Rectal smooth muscle tissue (tissue), 1 donor: ENCODE data around the gene IRS4.
A peak's percentile ranks its signal among the peaks of the same experiment; 100 is the strongest.

ENCODE experiments used
- H3K27ac ChIP-seq: one replicate; pipeline ENCODE4 v1.7.0; 2013; ENCODE audit warnings: low read depth, low read length, inconsistent platforms
- H3K27me3 ChIP-seq: one replicate; pipeline ENCODE4 v1.7.0; 2013; ENCODE audit warnings: low read length; ENCODE audit not compliant: control insufficient read depth, insufficient read depth
- H3K36me3 ChIP-seq: one replicate; pipeline ENCODE4 v1.7.0; 2013; ENCODE audit warnings: low read length; ENCODE audit not compliant: control insufficient read depth, insufficient read depth
- H3K4me1 ChIP-seq: one replicate; pipeline ENCODE4 v1.7.0; 2013; ENCODE audit warnings: low read length; ENCODE audit not compliant: control insufficient read depth, insufficient read depth
- H3K4me3 ChIP-seq: one replicate; pipeline ENCODE4 v1.7.0; 2013; ENCODE audit warnings: low read length
- H3K9ac ChIP-seq: one replicate; pipeline ENCODE4 v1.7.0; 2013; ENCODE audit warnings: low read length

IRS4 gene

DNA sequence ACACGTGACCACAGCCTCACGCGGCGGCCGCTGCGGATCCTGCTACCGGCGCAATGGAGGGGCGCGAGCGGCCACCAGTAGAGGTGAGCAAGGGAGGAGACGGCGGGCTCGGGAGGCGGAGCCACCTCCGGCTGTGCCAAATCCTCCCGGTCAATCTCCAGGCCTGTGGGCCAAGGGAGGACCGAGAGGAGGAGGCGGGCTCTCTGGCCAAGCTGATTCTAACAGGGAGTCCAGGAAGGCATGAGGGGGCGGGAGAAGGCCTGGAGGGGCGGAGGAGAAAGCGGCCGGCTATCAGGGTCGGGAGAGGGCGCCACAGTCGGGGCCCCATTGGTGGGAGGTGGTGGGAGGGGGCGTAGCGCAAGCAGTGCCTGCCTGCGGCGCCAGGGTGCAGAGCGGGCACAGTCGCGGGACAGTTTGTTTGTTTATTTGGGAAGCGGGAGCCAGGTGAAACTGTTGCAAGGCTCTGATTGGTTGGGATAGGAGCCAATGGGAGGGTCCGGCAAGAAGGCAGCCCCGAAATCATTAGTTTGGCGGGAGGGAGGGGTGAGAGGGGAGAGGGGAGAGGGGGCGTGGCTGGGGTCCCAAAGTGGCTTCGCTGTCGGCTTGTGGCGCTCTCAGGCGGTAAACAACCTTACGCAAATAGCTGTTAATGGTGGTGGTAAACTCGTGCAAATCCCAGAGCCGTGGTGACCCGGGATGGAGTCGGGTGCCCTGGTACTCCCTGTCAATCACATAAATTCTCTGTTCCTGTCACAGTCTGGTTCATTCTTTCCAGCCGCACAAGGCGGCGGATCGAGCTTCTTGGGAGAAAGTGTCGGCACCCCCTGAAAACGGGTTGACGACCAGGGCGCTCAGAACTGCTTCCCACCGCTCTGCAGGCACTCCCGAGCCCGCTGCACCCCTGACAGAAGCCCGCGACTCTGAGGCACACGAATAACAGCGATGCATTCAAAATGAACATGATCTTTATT, at the start of gene IRS4:
TSS of gene IRS4 (minus strand) at position 55 of the 971 bp plus-strand sequence.
- H3K36me3 ChIP-seq = no peaks in the 10 kb centered on the region
- no peak within 1 kb of the TSS for H3K27ac ChIP-seq
- H3K27me3 ChIP-seq = peaks cover 17% of the 10 kb centered on the region
- H3K4me1 ChIP-seq = no peaks in the 10 kb centered on the region
- H3K9ac ChIP-seq = no peak within 1 kb of the TSS
- peak within 1 kb of the TSS; percentile 38 for H3K4me3 ChIP-seq

DNA sequence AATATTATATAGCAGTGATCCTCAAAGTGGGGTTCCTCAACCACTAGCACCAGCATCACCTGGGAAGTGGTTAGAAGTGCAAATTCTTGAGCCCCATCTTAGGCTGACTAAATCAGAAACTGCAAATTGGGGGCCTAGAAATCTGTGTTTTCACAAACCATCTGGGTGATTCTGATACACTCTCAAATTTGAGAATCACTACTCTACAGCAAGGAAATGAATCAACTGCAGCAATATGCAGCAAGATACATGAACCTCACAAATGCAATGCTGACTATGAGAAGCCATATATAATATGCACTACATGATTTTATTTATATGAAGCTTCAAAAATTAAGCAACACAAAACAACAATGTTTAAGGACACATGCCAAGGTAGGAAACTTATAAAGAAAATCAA, 36.2 kb upstream of the IRS4 start:
- Histone ChIP-seq H3K36me3 (no peaks in the 10 kb centered on the region), H3K9ac (no peak overlapping the region), H3K27me3 (no peaks in the 10 kb centered on the region), H3K4me3 (no peak overlapping the region), H3K4me1 (no peaks in the 10 kb centered on the region), H3K27ac (no peak overlapping the region)

- Histone ChIP-seq H3K36me3 (no peaks in the 10 kb centered on the region), H3K9ac (no peak overlapping the region), H3K27me3 (no peaks in the 10 kb centered on the region), H3K27ac (no peak overlapping the region), H3K4me3 (no peak overlapping the region), H3K4me1 (no peaks in the 10 kb centered on the region)
Observed at GRCh38 chrX:108763559-108763958, 27.2 kb upstream of the IRS4 start.

GRCh38 chrX:108740299-108740774, 4.0 kb upstream of the IRS4 start:
- Histone ChIP-seq H3K36me3 (no peaks in the 10 kb centered on the region), H3K4me3 (no peak overlapping the region), H3K4me1 (no peaks in the 10 kb centered on the region), H3K9ac (no peak overlapping the region), H3K27me3 (no peaks in the 10 kb centered on the region), H3K27ac (no peak overlapping the region)

DNA sequence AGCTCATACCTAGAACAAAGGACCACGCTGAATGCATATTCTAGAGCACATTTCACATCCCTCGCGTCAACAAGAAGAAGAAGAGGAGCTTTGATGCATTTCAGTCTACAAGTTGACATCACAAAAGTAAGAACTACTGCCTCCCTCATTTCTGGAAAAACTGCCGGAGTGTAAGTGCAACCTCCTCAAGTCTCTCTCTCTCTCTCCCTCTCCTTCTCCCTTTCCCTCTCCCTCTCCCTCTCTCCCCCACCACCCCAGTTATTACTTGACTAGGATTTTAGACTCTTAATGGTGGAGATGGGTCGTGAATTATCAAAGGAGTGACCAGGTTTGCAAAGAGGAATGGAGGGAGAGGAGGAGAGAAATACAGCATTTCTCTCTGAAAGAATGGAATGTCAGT, 1.4 kb upstream of the IRS4 start:
- Histone ChIP-seq H3K9ac (no peak overlapping the region), H3K4me1 (no peaks in the 10 kb centered on the region), H3K4me3 (no peak overlapping the region), H3K27me3 (peaks cover 17% of the 10 kb centered on the region), H3K27ac (no peak overlapping the region), H3K36me3 (no peaks in the 10 kb centered on the region)

DNA sequence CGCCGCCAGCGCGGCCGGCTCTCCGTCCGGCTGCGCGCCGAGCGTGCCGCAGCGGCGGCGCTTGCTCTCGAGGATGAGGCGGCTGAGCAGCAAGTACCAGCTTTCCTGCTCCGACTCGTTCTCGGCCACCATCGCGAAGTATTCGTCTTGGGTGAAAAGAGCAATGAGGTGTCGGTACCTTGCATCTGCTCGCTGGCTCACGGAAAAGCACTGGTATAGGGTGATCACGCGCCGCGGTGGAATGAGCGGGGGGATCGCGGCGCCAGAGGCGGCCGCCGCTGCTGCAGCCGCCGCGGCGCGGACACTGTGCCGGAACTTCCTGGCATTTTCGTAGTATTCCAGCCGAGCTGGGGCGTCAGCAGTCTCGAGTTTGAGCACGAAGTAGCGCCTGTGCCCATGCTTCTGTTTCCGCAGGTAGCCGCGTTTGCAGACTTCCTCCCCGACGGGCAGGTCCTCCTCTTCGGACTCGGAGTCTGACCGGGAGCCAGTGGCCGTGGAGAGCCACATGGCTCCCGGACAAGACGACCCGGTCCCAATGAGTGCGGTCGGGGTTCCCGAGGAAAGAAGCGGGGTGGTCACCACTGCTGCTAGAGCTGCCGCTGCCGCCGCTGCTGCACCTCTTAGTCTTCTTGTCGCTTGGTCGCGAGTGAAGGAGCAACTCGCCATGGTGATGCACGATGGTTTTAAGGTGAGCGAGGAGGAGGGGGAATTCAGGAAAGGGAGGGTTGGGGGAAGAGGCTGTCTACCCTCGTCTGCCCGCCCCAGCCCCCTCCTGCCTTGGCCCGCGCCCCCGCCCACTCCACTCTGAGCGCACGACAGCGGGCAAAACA, 469 bp downstream of the IRS4 start:
- Histone ChIP-seq H3K27ac (no peak overlapping the region), H3K4me3 (peak overlapping the region; percentile 38), H3K27me3 (peaks cover 21% of the 10 kb centered on the region), H3K36me3 (no peaks in the 10 kb centered on the region), H3K4me1 (no peaks in the 10 kb centered on the region), H3K9ac (no peak overlapping the region)

- peaks cover 21% of the 10 kb centered on the region for H3K27me3 ChIP-seq
- H3K4me3 ChIP-seq = no peak overlapping the region
- no peak overlapping the region for H3K9ac ChIP-seq
- H3K4me1 ChIP-seq = no peaks in the 10 kb centered on the region
- H3K27ac ChIP-seq = no peak overlapping the region
- H3K36me3 ChIP-seq = no peaks in the 10 kb centered on the region
Observed at GRCh38 chrX:108735091-108735678, 1.2 kb downstream of the IRS4 start.

GRCh38 chrX:108734426-108734825, 1.9 kb downstream of the IRS4 start:
- Histone ChIP-seq H3K27ac (no peak overlapping the region), H3K27me3 (peaks cover 21% of the 10 kb centered on the region), H3K4me1 (no peaks in the 10 kb centered on the region), H3K4me3 (no peak overlapping the region), H3K9ac (no peak overlapping the region), H3K36me3 (no peaks in the 10 kb centered on the region)

DNA sequence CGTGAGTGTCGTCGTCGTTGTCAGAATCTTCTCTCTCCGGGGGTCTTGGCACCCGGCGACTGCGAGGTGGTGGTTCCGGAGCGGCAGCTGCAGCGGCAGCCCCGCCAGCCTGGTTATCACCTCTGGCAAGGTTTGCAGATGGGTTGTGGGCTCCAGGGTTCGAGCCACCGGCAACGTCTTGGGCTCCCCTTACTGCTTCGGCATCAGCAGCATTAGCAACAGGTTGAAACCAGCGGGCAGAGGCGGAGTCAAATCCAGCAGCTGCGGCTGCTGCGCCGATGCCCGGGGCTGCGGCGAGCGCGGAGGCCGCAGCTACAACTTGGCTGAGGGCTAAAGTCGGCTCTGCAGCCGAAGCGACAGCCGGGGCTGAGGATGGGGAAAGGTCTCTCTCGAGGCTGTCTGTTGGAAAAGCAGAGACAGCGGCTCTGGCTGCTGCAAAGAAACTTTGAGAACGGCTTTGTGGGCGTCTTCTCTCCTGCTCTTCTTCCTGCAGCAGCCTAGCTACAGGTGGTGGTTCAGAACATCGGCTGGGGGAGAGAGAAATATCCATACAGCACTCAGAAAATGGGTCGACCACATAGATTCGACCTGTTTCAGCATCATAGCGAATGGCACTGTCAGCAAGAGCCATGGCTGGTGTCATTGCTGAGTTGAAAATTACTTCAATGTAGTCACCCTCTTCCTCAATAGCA, 3.6 kb downstream of the IRS4 start:
- H3K27me3 ChIP-seq = peaks cover 21% of the 10 kb centered on the region

DNA sequence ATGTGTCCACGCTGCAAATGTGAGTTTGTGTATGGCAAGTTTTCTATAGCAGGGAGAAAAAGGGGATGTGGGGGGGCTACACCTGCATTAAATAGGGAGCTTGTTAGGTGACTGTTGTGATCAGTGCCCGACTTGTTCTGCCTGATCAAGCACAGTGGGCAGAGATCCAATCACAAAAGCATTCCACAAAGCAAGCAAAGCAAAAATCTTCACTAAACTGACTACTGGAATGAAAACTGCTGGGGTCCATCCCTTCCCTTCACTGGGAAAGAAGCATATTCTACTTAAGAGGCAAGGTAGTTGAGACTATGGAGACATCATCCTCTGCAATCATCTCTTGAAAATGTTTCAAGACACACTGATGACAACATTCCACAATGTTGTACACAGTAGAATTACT, 5.2 kb downstream of the IRS4 start:
- Histone ChIP-seq H3K27me3 (peaks cover 21% of the 10 kb centered on the region), H3K27ac (no peak overlapping the region), H3K4me3 (no peak overlapping the region), H3K4me1 (no peaks in the 10 kb centered on the region), H3K9ac (no peak overlapping the region), H3K36me3 (no peaks in the 10 kb centered on the region)

More for the DNA sequence above, 3.6 kb downstream of the IRS4 start:
- Histone ChIP-seq H3K36me3 (no peaks in the 10 kb centered on the region), H3K9ac (no peak overlapping the region), H3K4me3 (no peak overlapping the region), H3K4me1 (no peaks in the 10 kb centered on the region), H3K27ac (no peak overlapping the region)

DNA sequence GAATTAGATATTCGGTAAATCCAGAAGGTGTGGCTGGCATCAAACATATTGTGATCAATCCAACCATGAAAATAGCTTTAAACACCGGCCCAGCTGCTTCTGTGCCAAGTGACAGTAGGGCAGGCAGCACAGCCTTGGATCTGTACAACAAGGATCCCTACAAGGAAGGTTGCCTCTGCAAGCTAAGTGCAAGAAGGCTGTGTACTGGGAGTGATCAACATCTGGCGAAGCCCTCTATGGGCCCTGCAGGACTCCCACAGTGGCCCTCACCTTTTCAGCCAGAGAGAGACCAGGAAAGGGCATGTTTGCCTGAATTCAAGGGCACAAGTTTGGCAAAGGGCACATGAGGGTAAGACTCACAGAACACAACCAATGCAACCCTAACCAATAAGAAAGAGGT, 9.6 kb downstream of the IRS4 start:
- H3K27me3 ChIP-seq = peaks cover 4% of the 10 kb centered on the region
- H3K4me3 ChIP-seq = no peak overlapping the region
- H3K36me3 ChIP-seq = no peaks in the 10 kb centered on the region
- no peaks in the 10 kb centered on the region for H3K4me1 ChIP-seq
- no peak overlapping the region for H3K27ac ChIP-seq
- H3K9ac ChIP-seq = no peak overlapping the region

DNA sequence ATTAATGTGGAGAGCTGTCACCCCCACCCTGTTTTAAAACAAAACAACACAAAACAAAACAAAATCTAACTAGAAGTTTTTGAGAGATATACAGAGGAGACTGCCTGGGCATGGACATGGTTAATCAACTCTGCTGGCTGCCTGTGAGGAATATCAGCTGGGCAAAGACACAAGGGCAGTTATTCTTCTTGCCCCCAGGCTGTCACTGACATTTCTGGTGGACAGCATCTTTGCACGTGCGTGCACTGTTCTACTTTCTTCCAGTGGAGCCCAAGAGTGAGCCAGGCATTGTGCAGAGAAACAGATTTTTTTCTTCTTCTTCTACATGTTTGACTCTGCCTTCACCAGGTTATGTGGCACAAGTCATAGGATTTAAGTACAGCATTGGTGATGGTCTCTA, 13.8 kb downstream of the IRS4 start:
- Histone ChIP-seq H3K9ac (no peak overlapping the region), H3K27ac (no peak overlapping the region), H3K27me3 (no peaks in the 10 kb centered on the region), H3K36me3 (no peaks in the 10 kb centered on the region), H3K4me1 (no peaks in the 10 kb centered on the region), H3K4me3 (no peak overlapping the region)
